HL-60 (cell line): Measurements from ENCODE around the gene TYR.
"Not testable (repeated sequence)": the region's sequence is repeated elsewhere in the genome, so short reads cannot be mapped to it uniquely, and the experiment has no call there.

Source experiments
- DNase-seq, 2 experiments: peaks; one replicate each; pipeline ENCODE4 v3.0.0-alpha.2; 2010 to 2020; ENCODE audit warnings: low read depth in 1 of 2, low spot score in 1 of 2
- H3K27ac ChIP-seq: fragments of 250-450 bp; sonication (Bioruptor Pico); replicated peaks from 2 replicates; pipeline ENCODE4 v1.5.1; 2020; ENCODE audit warnings: mild to moderate bottlenecking, moderate library complexity
- H3K27me3 ChIP-seq: fragments of 250-450 bp; sonication (Bioruptor Pico); 2 replicates; pipeline ENCODE4 v1.5.1; 2021; ENCODE audit warnings: mild to moderate bottlenecking, moderate library complexity; ENCODE audit not compliant: insufficient read depth, poor library complexity, severe bottlenecking
- H3K4me3 ChIP-seq: replicated peaks from 2 replicates; pipeline ENCODE4 v1.5.1; 2011; ENCODE audit warnings: mild to moderate bottlenecking, control low read depth, low read length; ENCODE audit not compliant: insufficient read depth
- CTCF ChIP-seq: IDR thresholded peaks from one replicate; pipeline ENCODE4 v1.5.1; 2011; ENCODE audit warnings: low read length, control low read depth, inconsistent platforms; ENCODE audit not compliant: insufficient read depth
- GABPA ChIP-seq: IDR thresholded peaks from 2 replicates; pipeline ENCODE4 v1.6.1; 2012; ENCODE audit warnings: low read depth
- POLR2AphosphoS5 ChIP-seq: IDR thresholded peaks from 2 replicates; pipeline ENCODE4 v1.6.1; 2012; ENCODE audit warnings: low read depth
- REST ChIP-seq: IDR thresholded peaks from 2 replicates; pipeline ENCODE4 v1.6.1; 2012; ENCODE audit warnings: low read depth; ENCODE audit not compliant: insufficient replicate concordance
- SPI1 ChIP-seq: IDR thresholded peaks from 2 replicates; pipeline ENCODE4 v1.6.1; 2012; ENCODE audit warnings: low read depth, mild to moderate bottlenecking, borderline replicate concordance

The TYR gene

GRCh38 chr11:89249196-89249595 lies 71.5 kb downstream of the TYR start:
- no peak overlapping the region for H3K4me3 ChIP-seq
- H3K27me3 ChIP-seq = no peaks in the 10 kb centered on the region
- TF ChIP-seq GABPA (no peak), SPI1 (no peak), POLR2AphosphoS5 (no peak), REST (no peak), CTCF (no peak)
- H3K27ac ChIP-seq = no peak overlapping the region
- DNase-seq = no peak

- DNase-seq, H3K27me3 ChIP-seq, H3K4me3 ChIP-seq: not testable (repeated sequence)
These were observed 83.8 kb downstream of the TYR start for GRCh38 chr11:89261483-89261882.

GRCh38 chr11:89267660-89268302 lies 90.1 kb downstream of the TYR start:
- no peak for TF ChIP-seq SPI1
- no peak for TF ChIP-seq CTCF
- TF ChIP-seq POLR2AphosphoS5 = no peak
- no peak for TF ChIP-seq REST
- TF ChIP-seq GABPA = no peak
- Histone ChIP-seq H3K4me3 (no peak overlapping the region), H3K27me3 (no peaks in the 10 kb centered on the region), H3K27ac (no peak overlapping the region)
- no peak for DNase-seq

More at GRCh38 chr11:89261483-89261882, 83.8 kb downstream of the TYR start:
- not testable (repeated sequence) for H3K27ac ChIP-seq

- H3K27me3 ChIP-seq, DNase-seq, H3K4me3 ChIP-seq, H3K27ac ChIP-seq: not testable (repeated sequence)
These were observed 94.9 kb downstream of the TYR start for GRCh38 chr11:89272540-89273088.

GRCh38 chr11:89273220-89273619 lies 95.5 kb downstream of the TYR start:
- not testable (repeated sequence) for DNase-seq, H3K4me3 ChIP-seq, H3K27ac ChIP-seq, H3K27me3 ChIP-seq
